Ishikawa (cell line): ENCODE data around the gene POC5.
A peak's percentile ranks its signal among the peaks of the same experiment; 100 is the strongest.

Experiments
- CEBPB ChIP-seq: IDR thresholded peaks from 2 replicates; pipeline ENCODE4 v1.6.1; 2012
- CREB1 ChIP-seq: IDR thresholded peaks from 2 replicates; pipeline ENCODE4 v1.6.1; 2012; ENCODE audit warnings: low read depth
- EGR1 ChIP-seq: IDR thresholded peaks from 2 replicates; pipeline ENCODE4 v1.6.1; 2012
- EP300 ChIP-seq: IDR thresholded peaks from 2 replicates; pipeline ENCODE4 v1.6.1; 2012; ENCODE audit warnings: borderline replicate concordance
- FOXM1 ChIP-seq: IDR thresholded peaks from 2 replicates; pipeline ENCODE4 v1.6.1; 2012; ENCODE audit warnings: low read depth, borderline replicate concordance
- MAX ChIP-seq: IDR thresholded peaks from 2 replicates; pipeline ENCODE4 v1.6.1; 2012
- NFIC ChIP-seq: IDR thresholded peaks from 2 replicates; pipeline ENCODE4 v1.6.1; 2012
- RAD21 ChIP-seq: IDR thresholded peaks from 2 replicates; pipeline ENCODE4 v1.6.1; 2012; ENCODE audit warnings: low read depth
- REST ChIP-seq: IDR thresholded peaks from 2 replicates; pipeline ENCODE4 v1.6.1; 2012; ENCODE audit warnings: low read depth, mild to moderate bottlenecking
- TAF1 ChIP-seq: IDR thresholded peaks from 2 replicates; pipeline ENCODE4 v1.6.1; 2012; ENCODE audit warnings: low read depth, mild to moderate bottlenecking
- TCF12 ChIP-seq: IDR thresholded peaks from 2 replicates; pipeline ENCODE4 v1.6.1; 2012; ENCODE audit warnings: low read depth
- TEAD4 ChIP-seq: IDR thresholded peaks from 2 replicates; pipeline ENCODE4 v1.6.1; 2012
- USF1 ChIP-seq: IDR thresholded peaks from 2 replicates; pipeline ENCODE4 v1.6.1; 2012
- YY1 ChIP-seq: IDR thresholded peaks from 2 replicates; pipeline ENCODE4 v1.6.1; 2012; ENCODE audit warnings: low read depth
- ZBTB7A ChIP-seq: IDR thresholded peaks from 2 replicates; pipeline ENCODE4 v1.6.1; 2012; ENCODE audit warnings: low read depth

POC5 gene

GRCh38 chr5:75671506-75671905 is 45.7 kb downstream of the POC5 start:
- TF ChIP-seq RAD21 (no peak), REST (no peak), TAF1 (no peak), TEAD4 (no peak), YY1 (no peak), NFIC (no peak), CREB1 (no peak), MAX (no peak), USF1 (no peak), FOXM1 (no peak), TCF12 (no peak), EGR1 (no peak), CEBPB (no peak), EP300 (no peak), ZBTB7A (no peak)

GRCh38 chr5:75670577-75670976 is 46.7 kb downstream of the POC5 start:
- no peak for TF ChIP-seq YY1
- no peak for TF ChIP-seq EP300
- TF ChIP-seq NFIC, result no peak
- no peak for TF ChIP-seq TEAD4

GRCh38 chr5:75668977-75669689 is 48.1 kb downstream of the POC5 start:
- TF ChIP-seq EP300 (no peak), NFIC (0 out of 2 replicates have a peak, but pooled peaks have one; percentile 14)

- TF ChIP-seq EGR1 (no peak), TCF12 (no peak), USF1 (no peak), FOXM1 (no peak), NFIC (no peak), TEAD4 (no peak), MAX (no peak), CEBPB (no peak), YY1 (no peak), EP300 (no peak), TAF1 (no peak), CREB1 (no peak), RAD21 (no peak), REST (no peak), ZBTB7A (no peak)
Measured at GRCh38 chr5:75668445-75668844, 48.8 kb downstream of the POC5 start.

GRCh38 chr5:75667586-75667985 is 49.7 kb downstream of the POC5 start:
- 0 out of 2 replicates have a peak, but pooled peaks have one; percentile 3 for TF ChIP-seq RAD21
- no peak for TF ChIP-seq REST
